HG02852 (cell line): ENCODE measurements around the gene HOXB13.

Experiments
- ATAC-seq: cut with Tn5 transposase; IDR thresholded peaks from one replicate; pipeline ENCODE4 v1.9.1; 2021; ENCODE audit warnings: mild to moderate bottlenecking, moderate library complexity; ENCODE audit not compliant: unreplicated experiment

Gene HOXB13

GRCh38 chr17:48728232-48729231 is at the start of gene HOXB13:
TSS of gene HOXB13 (minus strand) at chr17:48728750. CDS start at chr17:48728593, 157 bp downstream.
- no peak for ATAC-seq

DNA sequence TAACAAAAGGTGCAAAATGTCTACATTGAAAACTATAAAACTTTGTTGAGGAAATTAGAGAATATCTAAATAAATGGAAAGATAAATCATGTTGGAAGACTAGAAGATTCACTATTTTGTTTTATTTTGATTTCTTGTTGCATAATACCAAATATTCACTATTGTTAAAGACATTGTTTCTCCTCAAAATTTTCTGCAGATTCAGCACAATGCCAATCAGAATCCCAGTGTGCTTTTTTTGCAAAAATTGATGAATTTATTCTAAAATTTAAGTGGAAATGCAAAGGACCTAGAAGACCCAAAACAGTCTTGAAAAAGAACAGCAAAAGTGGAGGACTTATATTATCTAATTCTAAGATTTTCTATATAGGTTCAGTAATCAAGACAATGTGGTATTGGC is 48.1 kb upstream of the HOXB13 start:
- ATAC-seq = no peak

GRCh38 chr17:48773245-48773644 is 44.7 kb upstream of the HOXB13 start:
- no peak for ATAC-seq

DNA sequence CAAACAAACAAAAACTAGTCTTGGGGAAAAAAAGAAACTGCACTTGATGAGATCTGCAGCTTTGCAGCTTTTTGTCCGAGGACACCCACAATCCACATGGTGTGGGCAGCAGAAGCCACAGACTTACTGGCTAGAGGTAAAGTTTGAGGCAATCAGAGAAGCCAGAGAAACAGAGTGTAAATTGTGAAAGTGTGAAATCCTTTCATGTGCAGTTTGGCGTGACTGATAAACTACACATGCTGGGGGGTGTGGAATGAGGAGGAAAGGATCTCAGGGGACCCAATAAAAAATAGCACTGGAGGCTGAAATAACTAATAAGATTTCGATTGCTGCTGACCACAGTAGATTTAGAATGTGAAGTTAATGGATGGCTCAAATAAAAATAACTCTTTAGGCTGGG is 42.4 kb upstream of the HOXB13 start:
- ATAC-seq = no peak

- no peak for ATAC-seq
These were observed 40.6 kb upstream of the HOXB13 start for GRCh38 chr17:48769009-48769675.

DNA sequence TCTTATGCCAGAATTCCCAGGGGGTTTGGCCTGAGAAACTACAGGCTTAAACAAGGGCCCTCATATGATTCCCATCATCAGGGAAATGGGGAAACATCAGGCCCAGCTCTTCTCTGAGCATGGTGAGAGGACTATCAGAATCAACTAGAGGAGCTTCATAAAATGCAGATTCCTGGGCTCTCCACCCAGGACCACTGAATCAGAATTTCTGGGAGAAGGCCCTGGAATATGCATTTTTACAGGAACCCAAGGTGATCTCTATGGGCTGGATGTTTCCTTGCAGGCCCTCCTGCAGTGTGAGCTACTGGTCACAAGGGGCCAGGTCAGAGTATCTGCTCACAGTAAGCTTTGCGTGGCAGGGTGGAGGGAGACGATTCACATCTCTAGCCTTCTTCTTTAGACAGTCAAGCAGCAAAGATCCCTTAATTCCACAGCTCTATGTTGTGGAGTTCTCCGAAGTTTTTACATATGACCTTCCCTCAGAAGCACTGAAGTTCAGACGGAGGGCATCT is 38.8 kb upstream of the HOXB13 start:
- no peak for ATAC-seq

DNA sequence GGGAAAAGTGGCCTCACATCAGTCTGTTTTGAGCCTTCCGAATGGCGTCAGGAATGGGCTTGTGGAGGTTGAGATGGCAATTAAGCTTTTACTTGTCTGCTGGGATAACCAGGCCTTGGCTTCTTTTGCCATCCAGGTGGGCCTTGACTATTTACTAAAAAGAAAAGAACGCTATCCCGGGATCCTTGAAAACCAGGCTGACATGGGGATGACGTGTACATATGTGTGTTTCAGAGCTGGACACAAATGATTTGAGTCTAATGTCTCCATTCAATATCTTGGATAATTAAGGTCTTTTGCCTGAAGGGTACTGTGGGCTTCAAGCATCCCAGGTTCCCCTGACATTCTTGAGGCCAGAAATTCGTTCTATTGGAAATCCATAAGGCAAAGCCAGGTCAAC is 32.6 kb upstream of the HOXB13 start:
- ATAC-seq = no peak

- no peak for ATAC-seq
These were observed 31.9 kb upstream of the HOXB13 start for GRCh38 chr17:48760411-48760810.

DNA sequence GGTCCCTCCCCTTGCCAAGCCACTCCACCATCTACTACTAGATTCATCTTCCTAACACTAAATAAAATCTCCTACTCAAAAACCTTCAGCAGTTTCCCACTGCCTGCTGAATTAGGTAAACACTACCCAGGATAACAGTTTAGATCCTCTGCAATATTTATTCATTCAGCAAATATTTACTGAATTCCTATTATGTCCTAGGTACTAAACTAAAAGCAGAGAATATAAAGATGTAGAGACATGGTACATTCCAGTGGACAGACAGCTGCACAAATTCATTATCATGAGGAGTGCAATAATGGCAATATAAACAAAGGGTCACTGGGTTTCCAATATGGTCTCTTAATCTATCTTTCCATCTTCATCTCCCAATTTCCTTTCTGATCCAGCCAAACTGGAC is 30.7 kb upstream of the HOXB13 start:
- ATAC-seq = no peak

GRCh38 chr17:48757524-48757961 is 29.0 kb upstream of the HOXB13 start:
- ATAC-seq = no peak

DNA sequence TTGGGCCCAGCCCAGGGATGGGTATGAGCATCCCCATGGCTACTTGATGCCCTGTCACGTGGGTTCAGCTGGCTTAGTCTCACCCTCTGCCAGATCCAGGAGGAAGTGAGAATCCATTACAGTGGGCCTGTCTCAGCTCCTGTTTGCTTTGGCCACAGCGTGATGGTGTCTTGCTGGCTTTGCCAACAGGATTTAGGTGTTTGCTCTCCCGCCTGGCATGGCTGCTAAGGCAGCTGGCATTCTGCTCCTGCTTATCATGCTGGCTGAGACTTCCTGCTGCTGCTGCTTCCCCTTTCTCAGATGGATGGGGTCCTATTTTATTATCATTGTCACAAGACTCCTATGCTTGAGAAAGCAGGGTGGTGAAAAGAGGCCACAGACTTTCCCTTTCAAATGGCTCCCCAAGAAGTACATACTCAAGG is 28.3 kb upstream of the HOXB13 start:
- ATAC-seq = no peak

- no peak for ATAC-seq
These were observed 26.8 kb upstream of the HOXB13 start for GRCh38 chr17:48755356-48755755.

DNA sequence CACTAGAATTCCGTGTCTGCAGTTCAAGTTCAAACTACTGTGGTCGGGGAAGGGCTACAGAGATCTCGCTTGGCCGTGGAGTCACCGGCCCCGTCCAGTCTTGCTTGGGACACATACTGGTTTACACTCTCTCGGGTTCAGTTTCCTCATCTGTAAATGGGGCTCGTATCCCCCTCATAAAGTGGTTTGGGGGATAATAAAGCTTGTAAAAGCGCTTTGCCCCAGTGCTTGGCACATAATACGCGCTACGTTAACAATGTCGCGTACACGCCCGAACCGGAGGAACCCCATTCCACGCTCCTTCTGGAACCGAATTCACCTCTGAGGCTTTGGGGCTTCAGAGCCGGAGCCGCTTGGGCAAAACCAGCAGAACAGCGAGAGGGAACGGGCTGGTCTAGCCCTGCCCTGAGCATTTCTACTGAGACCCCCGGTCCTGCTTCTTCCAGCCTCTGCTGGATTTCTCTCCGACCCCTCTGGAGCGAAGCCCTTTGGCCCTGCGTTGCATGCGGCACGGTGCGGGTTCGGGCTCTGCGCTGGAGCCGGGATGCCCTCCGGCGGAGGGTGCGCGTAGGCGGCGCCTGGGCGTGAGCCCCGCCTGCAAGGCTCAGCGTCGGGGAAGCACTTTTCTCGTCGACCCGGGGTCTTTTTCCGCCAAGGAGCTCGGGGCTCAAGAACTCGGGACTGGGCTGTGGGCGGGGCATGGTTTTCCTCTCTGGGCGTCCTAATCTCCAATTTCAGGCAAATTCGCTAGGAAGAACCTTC is 26.1 kb upstream of the HOXB13 start:
- ATAC-seq = no peak

DNA sequence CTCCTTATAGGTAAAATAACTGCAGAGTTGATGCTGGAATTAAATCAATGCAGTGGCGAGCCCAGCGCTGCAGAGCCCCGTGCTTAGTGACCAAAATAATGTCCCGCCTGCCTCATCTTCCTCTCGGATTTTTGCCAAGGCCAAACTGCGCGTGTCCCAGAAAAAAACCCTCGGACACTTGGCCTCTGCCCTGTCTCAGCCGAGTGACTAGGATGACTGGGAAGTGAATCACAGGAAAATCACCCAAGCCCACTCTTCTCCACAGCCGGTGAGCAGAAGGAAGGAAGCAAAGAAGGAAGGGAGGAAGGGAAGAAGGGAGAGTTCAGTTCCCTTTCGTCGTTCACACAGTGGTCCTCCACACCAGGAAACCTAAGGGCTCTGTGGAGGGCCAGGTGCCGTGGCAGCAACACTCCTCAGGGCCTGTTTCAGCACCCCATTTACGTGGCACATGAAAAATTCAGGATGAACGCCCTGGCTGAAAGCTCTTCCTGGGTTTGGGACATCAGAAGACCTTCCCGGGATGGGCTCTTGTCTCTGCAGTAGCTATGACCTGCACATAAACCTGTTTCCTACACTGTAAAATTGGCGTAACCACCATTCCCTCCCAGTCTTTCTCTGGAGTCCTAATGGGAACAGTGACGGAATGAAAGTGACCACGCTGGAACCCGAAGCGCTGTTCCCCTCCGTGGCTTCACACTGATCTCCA is 25.4 kb upstream of the HOXB13 start:
- no peak for ATAC-seq

GRCh38 chr17:48752399-48753288 is 24.1 kb upstream of the HOXB13 start:
- ATAC-seq = no peak

GRCh38 chr17:48751733-48752398 is 23.3 kb upstream of the HOXB13 start:
- no peak for ATAC-seq

GRCh38 chr17:48751172-48751571 is 22.6 kb upstream of the HOXB13 start:
- no peak for ATAC-seq

DNA sequence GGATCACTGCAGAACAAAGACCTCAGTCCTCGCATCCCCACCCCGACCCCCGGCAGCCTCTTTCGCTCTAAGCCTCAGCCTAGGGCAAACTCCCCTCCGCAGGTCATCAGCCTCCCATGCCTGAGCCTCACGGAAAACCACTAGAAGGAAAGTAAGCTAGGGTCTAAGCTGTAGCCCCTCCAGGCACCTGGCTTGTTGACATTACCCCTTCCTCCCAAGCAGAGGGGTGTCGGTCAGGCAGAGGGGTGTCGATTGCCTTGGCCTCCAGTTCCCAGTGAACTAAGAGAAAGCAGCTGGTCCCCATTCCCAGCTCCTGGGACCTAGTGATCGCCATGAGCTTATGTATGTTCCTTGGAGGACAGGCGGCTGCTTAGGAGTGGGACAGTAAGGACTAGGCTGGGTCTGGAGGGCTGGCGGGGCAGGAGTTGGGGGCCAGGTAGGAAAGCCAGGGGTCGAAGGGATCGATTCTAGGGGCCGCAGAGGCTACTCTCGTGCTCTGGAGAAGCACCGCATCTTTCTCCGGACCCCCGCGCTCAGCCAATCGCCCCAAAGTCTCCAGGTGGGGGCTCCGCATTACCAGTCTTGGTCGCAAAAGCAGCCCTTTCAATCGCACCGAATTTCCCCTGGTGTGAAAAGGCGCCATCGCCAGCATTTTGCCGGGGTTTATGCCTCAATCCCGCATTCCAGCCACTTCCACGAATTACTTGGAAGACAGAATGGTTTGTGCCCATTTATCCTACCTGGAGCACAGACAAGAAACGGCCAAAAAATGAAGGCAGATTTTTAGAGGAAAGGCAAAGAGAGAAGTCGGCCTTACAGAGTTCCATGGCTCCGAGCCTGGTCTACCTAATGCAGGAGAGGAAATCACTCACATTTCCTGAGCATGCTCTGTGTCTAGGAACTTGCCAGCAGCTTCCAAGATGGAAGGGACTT is 21.3 kb upstream of the HOXB13 start:
- ATAC-seq = no peak
